Caco-2 (cell line): ENCODE results near the gene FLACC1. TPM values are rescaled to one million over a fixed set of nuclear protein-coding genes. Genes with fewer than 3 reads are reported as not detected.

Source experiments
- BruUV-seq: library from RNA; stranded (reverse); fragments of 400-500 nt; replicated peaks from 2 replicates; lab custom pipeline; 2021; lab: Mats Ljungman, UMichigan
- CTCF ChIA-PET: fragments of 300-600 bp; sonication (Branson Sonifier 250); formaldehyde crosslinking; loops from one replicate; lab custom pipeline; 2022; ENCODE audit warnings: antibody characterized with exemption; lab: Charles Lee
- POLR2A ChIA-PET: fragments of 300-600 bp; sonication (Branson Sonifier 250); formaldehyde crosslinking; loops from one replicate; lab custom pipeline; 2022; ENCODE audit warnings: antibody characterized with exemption; lab: Charles Lee
- DNase-seq, 2 experiments: peaks; one replicate each; pipeline versions ENCODE4 v3.0.0 to v3.0.0-alpha.2; 2020 to 2022
- H3K27me3 ChIP-seq: replicated peaks from 2 replicates; pipeline ENCODE4 v1.6.0; 2011; ENCODE audit warnings: low read length; ENCODE audit not compliant: control insufficient read depth, insufficient read depth
- H3K36me3 ChIP-seq: 2 replicates; pipeline ENCODE4 v1.5.1; 2011; ENCODE audit warnings: low read length; ENCODE audit not compliant: control insufficient read depth, insufficient read depth
- H3K4me1 ChIP-seq: fragments of 250-450 bp; sonication (Bioruptor Pico); 2 replicates; pipeline ENCODE4 v1.5.1; 2020; ENCODE audit warnings: mild to moderate bottlenecking
- H3K4me3 ChIP-seq: 2 replicates; pipeline ENCODE4 v1.5.1; 2011; ENCODE audit warnings: low read depth, mild to moderate bottlenecking, control low read depth, low read length
- H3K9me3 ChIP-seq: fragments of 250-450 bp; sonication (Bioruptor Pico); 2 replicates; pipeline ENCODE4 v1.5.1; 2020; ENCODE audit warnings: mild to moderate bottlenecking, moderate library complexity
- H3K27ac Mint-ChIP-seq: one replicate; pipeline ENCODE4 v1.8.0; 2022; ENCODE audit warnings: mixed read lengths; ENCODE audit not compliant: unreplicated experiment
- H3K27me3 Mint-ChIP-seq: one replicate; pipeline ENCODE4 v1.8.0; 2022; ENCODE audit warnings: mixed read lengths; ENCODE audit not compliant: insufficient read depth, unreplicated experiment
- H3K36me3 Mint-ChIP-seq: one replicate; pipeline ENCODE4 v1.8.0; 2022; ENCODE audit warnings: mild to moderate bottlenecking, mixed read lengths; ENCODE audit not compliant: insufficient read depth, unreplicated experiment
- H3K4me1 Mint-ChIP-seq: one replicate; pipeline ENCODE4 v1.8.0; 2022; ENCODE audit warnings: low read depth, mixed read lengths; ENCODE audit not compliant: unreplicated experiment
- H3K4me3 Mint-ChIP-seq: one replicate; pipeline ENCODE4 v1.8.0; 2022; ENCODE audit warnings: mild to moderate bottlenecking, moderate library complexity, mixed read lengths; ENCODE audit not compliant: unreplicated experiment
- H3K9me3 Mint-ChIP-seq: one replicate; pipeline ENCODE4 v1.8.0; 2022; ENCODE audit warnings: mixed read lengths; ENCODE audit not compliant: unreplicated experiment
- intact Hi-C: fragments of 100-400 bp; cut with micrococcal nuclease; formaldehyde crosslinking; loops from one replicate; pipeline ENCODE4 v1.10.0; 2022; ENCODE audit not compliant: unreplicated experiment
- total RNA-seq: library from RNA; stranded (reverse); gene quantifications from 2 replicates; pipeline ENCODE4 v1.2.3, GENCODE V29; 2022
- TF ChIP-seq, protein P1 (sequence below), 2 experiments: fragments of 200-600 bp in 1 of 2; IDR thresholded peaks; 1 replicate in 1 of 2; 2 replicates in 1 of 2; pipeline versions ENCODE4 v1.5.1 to v1.8.0; 2011 to 2022; ENCODE audit warnings: antibody characterized with exemption in 1 of 2, control low read depth in 1 of 2, inconsistent platforms in 1 of 2, low read depth in 1 of 2, low read length in 1 of 2, mild to moderate bottlenecking in 1 of 2, moderate library complexity in 1 of 2; ENCODE audit not compliant: insufficient read depth in 1 of 2, severe bottlenecking in 1 of 2, unreplicated experiment in 1 of 2

FLACC1 gene
- total RNA-seq, 1 experiment from 2014 or later = 0.86 TPM

DNA sequence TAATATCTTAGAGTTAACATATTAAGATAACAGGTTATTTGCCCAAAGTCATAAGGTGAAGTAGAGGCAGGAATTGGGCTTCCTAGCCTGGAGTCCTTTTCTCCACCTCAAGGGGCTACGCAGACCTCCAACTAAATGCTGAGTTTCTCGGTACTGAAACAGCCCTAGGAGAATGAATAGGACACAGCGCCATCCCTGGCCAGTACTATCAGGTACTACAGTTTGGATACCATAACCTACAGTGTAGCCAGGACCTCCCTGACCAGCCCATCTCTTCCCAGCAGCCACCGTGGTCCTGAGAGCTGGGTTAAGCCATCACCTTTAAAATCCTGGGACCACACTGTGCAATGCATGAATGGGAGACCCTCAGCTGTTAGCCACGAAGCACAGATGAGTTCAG, 81.2 kb downstream of the FLACC1 start:
- intact Hi-C loops = no loop called here
- no peak overlapping the region for H3K4me3 ChIP-seq
- no peaks in the 10 kb centered on the region for H3K4me1 ChIP-seq
- H3K4me1 Mint-ChIP-seq = no peaks in the 10 kb centered on the region
- TF ChIP-seq, protein P1, sequence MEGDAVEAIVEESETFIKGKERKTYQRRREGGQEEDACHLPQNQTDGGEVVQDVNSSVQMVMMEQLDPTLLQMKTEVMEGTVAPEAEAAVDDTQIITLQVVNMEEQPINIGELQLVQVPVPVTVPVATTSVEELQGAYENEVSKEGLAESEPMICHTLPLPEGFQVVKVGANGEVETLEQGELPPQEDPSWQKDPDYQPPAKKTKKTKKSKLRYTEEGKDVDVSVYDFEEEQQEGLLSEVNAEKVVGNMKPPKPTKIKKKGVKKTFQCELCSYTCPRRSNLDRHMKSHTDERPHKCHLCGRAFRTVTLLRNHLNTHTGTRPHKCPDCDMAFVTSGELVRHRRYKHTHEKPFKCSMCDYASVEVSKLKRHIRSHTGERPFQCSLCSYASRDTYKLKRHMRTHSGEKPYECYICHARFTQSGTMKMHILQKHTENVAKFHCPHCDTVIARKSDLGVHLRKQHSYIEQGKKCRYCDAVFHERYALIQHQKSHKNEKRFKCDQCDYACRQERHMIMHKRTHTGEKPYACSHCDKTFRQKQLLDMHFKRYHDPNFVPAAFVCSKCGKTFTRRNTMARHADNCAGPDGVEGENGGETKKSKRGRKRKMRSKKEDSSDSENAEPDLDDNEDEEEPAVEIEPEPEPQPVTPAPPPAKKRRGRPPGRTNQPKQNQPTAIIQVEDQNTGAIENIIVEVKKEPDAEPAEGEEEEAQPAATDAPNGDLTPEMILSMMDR (IDR thresholded peaks at IDR 0.05; ENCODE audit: insufficient read depth in 1 of 2, low read depth in 1 of 2, low read length in 1 of 2, severe bottlenecking in 1 of 2, unreplicated experiment in 1 of 2) = no peak
- H3K9me3 ChIP-seq = no peaks in the 10 kb centered on the region
- no peak for DNase-seq
- H3K27ac Mint-ChIP-seq = no peak overlapping the region
- ChIA-PET CTCF (no interaction called here), POLR2A (no interaction called here)
- H3K36me3 ChIP-seq = no peaks in the 10 kb centered on the region
- H3K27me3 Mint-ChIP-seq = no peaks in the 10 kb centered on the region
- no peak overlapping the region for H3K4me3 Mint-ChIP-seq
- peaks cover 43% of the 10 kb centered on the region for H3K36me3 Mint-ChIP-seq
- H3K9me3 Mint-ChIP-seq = no peaks in the 10 kb centered on the region
- H3K27me3 ChIP-seq = no peaks in the 10 kb centered on the region
- no TSS peak for BruUV-seq

DNA sequence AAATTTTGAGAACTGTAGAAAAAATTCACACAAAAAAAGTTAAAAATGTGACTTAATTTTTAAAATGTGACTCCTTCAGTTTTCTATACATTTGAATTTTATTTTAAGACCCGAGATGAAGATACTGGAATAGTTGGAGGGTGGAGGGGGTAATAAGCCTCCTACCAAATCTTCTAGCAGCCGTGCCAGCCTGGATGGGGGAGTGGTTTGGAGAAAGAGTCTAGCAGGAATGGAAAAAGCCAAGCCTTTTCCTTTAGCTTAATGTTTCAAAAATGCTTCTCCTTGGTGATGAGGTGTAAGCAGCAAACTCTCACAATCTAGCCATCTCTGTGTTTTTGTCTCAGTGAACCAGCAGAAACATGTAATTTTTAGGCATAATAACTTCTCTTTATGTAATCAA, 82.1 kb downstream of the FLACC1 start:
- H3K9me3 ChIP-seq = no peaks in the 10 kb centered on the region
- H3K36me3 ChIP-seq = no peaks in the 10 kb centered on the region
- no peak overlapping the region for H3K27ac Mint-ChIP-seq
- intact Hi-C loops = no loop called here
- no TSS peak for BruUV-seq
- H3K4me3 Mint-ChIP-seq = no peak overlapping the region
- H3K4me1 Mint-ChIP-seq = no peaks in the 10 kb centered on the region
- no peaks in the 10 kb centered on the region for H3K27me3 ChIP-seq
- no peak overlapping the region for H3K4me3 ChIP-seq
- TF ChIP-seq, protein P1 (IDR thresholded peaks at IDR 0.05; ENCODE audit: insufficient read depth in 1 of 2, low read depth in 1 of 2, low read length in 1 of 2, severe bottlenecking in 1 of 2, unreplicated experiment in 1 of 2) = no peak
- H3K36me3 Mint-ChIP-seq = peaks cover 33% of the 10 kb centered on the region
- ChIA-PET POLR2A (no interaction called here), CTCF (no interaction called here)
- H3K9me3 Mint-ChIP-seq = no peaks in the 10 kb centered on the region
- no peak for DNase-seq
- H3K27me3 Mint-ChIP-seq = no peaks in the 10 kb centered on the region
- H3K4me1 ChIP-seq = no peaks in the 10 kb centered on the region

- Histone ChIP-seq H3K4me3 (no peak overlapping the region), H3K36me3 (no peaks in the 10 kb centered on the region), H3K4me1 (no peaks in the 10 kb centered on the region), H3K27me3 (no peaks in the 10 kb centered on the region), H3K9me3 (no peaks in the 10 kb centered on the region)
- BruUV-seq = no TSS peak
- DNase-seq = no peak
- TF ChIP-seq, protein P1 (IDR thresholded peaks at IDR 0.05; ENCODE audit: insufficient read depth in 1 of 2, low read depth in 1 of 2, low read length in 1 of 2, severe bottlenecking in 1 of 2, unreplicated experiment in 1 of 2) = no peak
- POLR2A ChIA-PET = no interaction called here
- intact Hi-C loops = no loop called here
- no peaks in the 10 kb centered on the region for H3K9me3 Mint-ChIP-seq
- H3K27me3 Mint-ChIP-seq = no peaks in the 10 kb centered on the region
- peaks cover 19% of the 10 kb centered on the region for H3K36me3 Mint-ChIP-seq
- CTCF ChIA-PET = no interaction called here
- H3K27ac Mint-ChIP-seq = no peak overlapping the region
- no peaks in the 10 kb centered on the region for H3K4me1 Mint-ChIP-seq
- H3K4me3 Mint-ChIP-seq = no peak overlapping the region
Measured at GRCh38 chr2:201273330-201273983, 83.7 kb downstream of the FLACC1 start.
